ENCODE data around the gene SLC36A2. TPM values are rescaled to one million over a fixed set of nuclear protein-coding genes. Genes with fewer than 3 reads are reported as not detected.

Gene SLC36A2
- total RNA-seq, 6 experiments from 2014 or later: not detected

GRCh38 chr5:151362970-151363369 lies 15.6 kb upstream of the SLC36A2 start:
- no peak for DNase-seq
- peaks cover 0 to 5% (median 0%) of the 10 kb centered on the region in 4 donors for H3K9me3 ChIP-seq
- no peak for ATAC-seq
- 36% methylated on average over 3 of the region's 3 CpGs for WGBS (ENCODE audit: insufficient coverage, low coverage, low lambda C conversion rate, missing lambda C conversion rate)
- H3K4me1 ChIP-seq: no peaks in the 10 kb centered on the region
- H3K36me3 ChIP-seq: no peaks in the 10 kb centered on the region
- no peak overlapping the region for H3K27ac ChIP-seq
- no peak overlapping the region for H3K4me3 ChIP-seq
- no peaks in the 10 kb centered on the region for H3K27me3 ChIP-seq
- no peak for TF ChIP-seq POLR2A (IDR thresholded peaks at IDR 0.05)
- TF ChIP-seq, protein P1, sequence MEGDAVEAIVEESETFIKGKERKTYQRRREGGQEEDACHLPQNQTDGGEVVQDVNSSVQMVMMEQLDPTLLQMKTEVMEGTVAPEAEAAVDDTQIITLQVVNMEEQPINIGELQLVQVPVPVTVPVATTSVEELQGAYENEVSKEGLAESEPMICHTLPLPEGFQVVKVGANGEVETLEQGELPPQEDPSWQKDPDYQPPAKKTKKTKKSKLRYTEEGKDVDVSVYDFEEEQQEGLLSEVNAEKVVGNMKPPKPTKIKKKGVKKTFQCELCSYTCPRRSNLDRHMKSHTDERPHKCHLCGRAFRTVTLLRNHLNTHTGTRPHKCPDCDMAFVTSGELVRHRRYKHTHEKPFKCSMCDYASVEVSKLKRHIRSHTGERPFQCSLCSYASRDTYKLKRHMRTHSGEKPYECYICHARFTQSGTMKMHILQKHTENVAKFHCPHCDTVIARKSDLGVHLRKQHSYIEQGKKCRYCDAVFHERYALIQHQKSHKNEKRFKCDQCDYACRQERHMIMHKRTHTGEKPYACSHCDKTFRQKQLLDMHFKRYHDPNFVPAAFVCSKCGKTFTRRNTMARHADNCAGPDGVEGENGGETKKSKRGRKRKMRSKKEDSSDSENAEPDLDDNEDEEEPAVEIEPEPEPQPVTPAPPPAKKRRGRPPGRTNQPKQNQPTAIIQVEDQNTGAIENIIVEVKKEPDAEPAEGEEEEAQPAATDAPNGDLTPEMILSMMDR (IDR thresholded peaks at IDR 0.05): no peak
- intact Hi-C loops (cut with DNase I): no loop called here

DNA sequence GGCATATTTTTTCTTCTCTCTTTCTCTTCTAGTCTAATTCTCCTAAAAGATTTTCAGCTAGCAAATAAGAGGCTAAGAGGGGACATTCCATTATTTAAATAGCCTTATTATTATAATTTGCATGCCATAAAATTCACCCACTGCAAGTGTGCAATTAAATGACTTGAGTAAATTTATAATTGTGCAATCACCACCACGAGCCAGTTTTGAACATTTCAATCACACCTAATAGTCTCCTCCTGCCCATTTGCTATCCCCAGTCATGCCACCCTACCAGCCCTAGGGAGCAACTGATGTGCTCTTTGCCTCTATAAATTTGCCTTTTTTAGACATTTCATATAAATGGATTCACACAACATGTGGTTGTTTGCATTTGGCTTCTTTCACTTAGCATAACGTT lies 12.0 kb upstream of the SLC36A2 start:
- no peaks in the 10 kb centered on the region for H3K9me3 ChIP-seq
- H3K36me3 ChIP-seq: no peaks in the 10 kb centered on the region
- DNase-seq: no peak
- 46% methylated on average over 2 of the region's 2 CpGs for WGBS (ENCODE audit: insufficient coverage, low coverage, low lambda C conversion rate, missing lambda C conversion rate)
- no peak for ATAC-seq
- no peak overlapping the region for H3K4me3 ChIP-seq
- TF ChIP-seq, protein P1 (IDR thresholded peaks at IDR 0.05): no peak
- no peak for TF ChIP-seq POLR2A (IDR thresholded peaks at IDR 0.05)
- H3K27me3 ChIP-seq: no peaks in the 10 kb centered on the region
- no peak overlapping the region for H3K27ac ChIP-seq
- H3K4me1 ChIP-seq: no peaks in the 10 kb centered on the region
- intact Hi-C loops (cut with DNase I): no loop called here

GRCh38 chr5:151357792-151358191 lies 10.4 kb upstream of the SLC36A2 start:
- Histone ChIP-seq H3K9me3 (no peaks in the 10 kb centered on the region), H3K27ac (no peak overlapping the region), H3K4me1 (no peaks in the 10 kb centered on the region), H3K27me3 (no peaks in the 10 kb centered on the region), H3K36me3 (no peaks in the 10 kb centered on the region), H3K4me3 (no peak overlapping the region)
- no peak for ATAC-seq
- no peak for DNase-seq
- TF ChIP-seq, protein P1 (IDR thresholded peaks at IDR 0.05): no peak
- no peak for TF ChIP-seq POLR2A (IDR thresholded peaks at IDR 0.05)
- intact Hi-C loops (cut with DNase I): no loop called here
- WGBS (ENCODE audit: insufficient coverage, low coverage, low lambda C conversion rate, missing lambda C conversion rate): 44% methylated on average over 2 of the region's 2 CpGs

- DNase-seq (no peak), ATAC-seq (no peak)
- no peak overlapping the region for H3K27ac ChIP-seq
- TF ChIP-seq, protein P1 (IDR thresholded peaks at IDR 0.05): no peak
- TF ChIP-seq POLR2A (IDR thresholded peaks at IDR 0.05): no peak
- intact Hi-C loops (cut with DNase I): no loop called here
- no peaks in the 10 kb centered on the region for H3K4me1 ChIP-seq
- no peaks in the 10 kb centered on the region for H3K36me3 ChIP-seq
- 82% methylated on average over 3 of the region's 3 CpGs for whole genome bisulfite sequencing (ENCODE audit: insufficient coverage, low coverage, low lambda C conversion rate, missing lambda C conversion rate)
- no peaks in the 10 kb centered on the region for H3K9me3 ChIP-seq
- H3K4me3 ChIP-seq: no peak overlapping the region
- H3K27me3 ChIP-seq: no peaks in the 10 kb centered on the region
These were observed 9.7 kb upstream of the SLC36A2 start for GRCh38 chr5:151357097-151357496.

- Histone ChIP-seq H3K9me3 (no peaks in the 10 kb centered on the region), H3K36me3 (no peaks in the 10 kb centered on the region), H3K27me3 (no peaks in the 10 kb centered on the region), H3K27ac (no peak overlapping the region), H3K4me1 (no peaks in the 10 kb centered on the region), H3K4me3 (no peak overlapping the region)
- ATAC-seq (no peak), DNase-seq (no peak)
- TF ChIP-seq, protein P1 (IDR thresholded peaks at IDR 0.05): no peak
- no peak for TF ChIP-seq POLR2A (IDR thresholded peaks at IDR 0.05)
- 100% methylated on average over 1 of the region's 1 CpG for WGBS (ENCODE audit: insufficient coverage, low coverage, low lambda C conversion rate, missing lambda C conversion rate)
- intact Hi-C loops (cut with DNase I): no loop called here
These were observed 4.3 kb upstream of the SLC36A2 start for GRCh38 chr5:151351671-151352070.

All from right lobe of liver (tissue), 6 donors.